Caco-2 (cell line): ENCODE measurements around the gene SPATA16. TPM values are rescaled to one million over a fixed set of nuclear protein-coding genes. Genes with fewer than 3 reads are reported as not detected.
A peak's percentile ranks its signal among the peaks of the same experiment; 100 is the strongest.

Source experiments
- BruUV-seq: library from RNA; stranded (reverse); fragments of 400-500 nt; replicated peaks from 2 replicates; lab custom pipeline; 2021; lab: Mats Ljungman, UMichigan
- CTCF ChIA-PET: fragments of 300-600 bp; sonication (Branson Sonifier 250); formaldehyde crosslinking; loops from one replicate; lab custom pipeline; 2022; ENCODE audit warnings: antibody characterized with exemption; lab: Charles Lee
- POLR2A ChIA-PET: fragments of 300-600 bp; sonication (Branson Sonifier 250); formaldehyde crosslinking; loops from one replicate; lab custom pipeline; 2022; ENCODE audit warnings: antibody characterized with exemption; lab: Charles Lee
- DNase-seq, 2 experiments: peaks; one replicate each; pipeline versions ENCODE4 v3.0.0 to v3.0.0-alpha.2; 2020 to 2022
- H3K27me3 ChIP-seq: replicated peaks from 2 replicates; pipeline ENCODE4 v1.6.0; 2011; ENCODE audit warnings: low read length; ENCODE audit not compliant: control insufficient read depth, insufficient read depth
- H3K36me3 ChIP-seq: 2 replicates; pipeline ENCODE4 v1.5.1; 2011; ENCODE audit warnings: low read length; ENCODE audit not compliant: control insufficient read depth, insufficient read depth
- H3K4me1 ChIP-seq: fragments of 250-450 bp; sonication (Bioruptor Pico); 2 replicates; pipeline ENCODE4 v1.5.1; 2020; ENCODE audit warnings: mild to moderate bottlenecking
- H3K4me3 ChIP-seq: 2 replicates; pipeline ENCODE4 v1.5.1; 2011; ENCODE audit warnings: low read depth, mild to moderate bottlenecking, control low read depth, low read length
- H3K9me3 ChIP-seq: fragments of 250-450 bp; sonication (Bioruptor Pico); 2 replicates; pipeline ENCODE4 v1.5.1; 2020; ENCODE audit warnings: mild to moderate bottlenecking, moderate library complexity
- H3K27ac Mint-ChIP-seq: one replicate; pipeline ENCODE4 v1.8.0; 2022; ENCODE audit warnings: mixed read lengths; ENCODE audit not compliant: unreplicated experiment
- H3K27me3 Mint-ChIP-seq: one replicate; pipeline ENCODE4 v1.8.0; 2022; ENCODE audit warnings: mixed read lengths; ENCODE audit not compliant: insufficient read depth, unreplicated experiment
- H3K36me3 Mint-ChIP-seq: one replicate; pipeline ENCODE4 v1.8.0; 2022; ENCODE audit warnings: mild to moderate bottlenecking, mixed read lengths; ENCODE audit not compliant: insufficient read depth, unreplicated experiment
- H3K4me1 Mint-ChIP-seq: one replicate; pipeline ENCODE4 v1.8.0; 2022; ENCODE audit warnings: low read depth, mixed read lengths; ENCODE audit not compliant: unreplicated experiment
- H3K4me3 Mint-ChIP-seq: one replicate; pipeline ENCODE4 v1.8.0; 2022; ENCODE audit warnings: mild to moderate bottlenecking, moderate library complexity, mixed read lengths; ENCODE audit not compliant: unreplicated experiment
- H3K9me3 Mint-ChIP-seq: one replicate; pipeline ENCODE4 v1.8.0; 2022; ENCODE audit warnings: mixed read lengths; ENCODE audit not compliant: unreplicated experiment
- intact Hi-C: fragments of 100-400 bp; cut with micrococcal nuclease; formaldehyde crosslinking; loops from one replicate; pipeline ENCODE4 v1.10.0; 2022; ENCODE audit not compliant: unreplicated experiment
- total RNA-seq: library from RNA; stranded (reverse); gene quantifications from 2 replicates; pipeline ENCODE4 v1.2.3, GENCODE V29; 2022
- TF ChIP-seq, protein P1 (sequence below), 2 experiments: fragments of 200-600 bp in 1 of 2; IDR thresholded peaks; 1 replicate in 1 of 2; 2 replicates in 1 of 2; pipeline versions ENCODE4 v1.5.1 to v1.8.0; 2011 to 2022; ENCODE audit warnings: antibody characterized with exemption in 1 of 2, control low read depth in 1 of 2, inconsistent platforms in 1 of 2, low read depth in 1 of 2, low read length in 1 of 2, mild to moderate bottlenecking in 1 of 2, moderate library complexity in 1 of 2; ENCODE audit not compliant: insufficient read depth in 1 of 2, severe bottlenecking in 1 of 2, unreplicated experiment in 1 of 2

SPATA16 gene
- total RNA-seq, 1 experiment from 2014 or later, result not detected

GRCh38 chr3:172991424-172991996, 149.5 kb downstream of the SPATA16 start:
- CTCF ChIA-PET, result no interaction called here

DNA sequence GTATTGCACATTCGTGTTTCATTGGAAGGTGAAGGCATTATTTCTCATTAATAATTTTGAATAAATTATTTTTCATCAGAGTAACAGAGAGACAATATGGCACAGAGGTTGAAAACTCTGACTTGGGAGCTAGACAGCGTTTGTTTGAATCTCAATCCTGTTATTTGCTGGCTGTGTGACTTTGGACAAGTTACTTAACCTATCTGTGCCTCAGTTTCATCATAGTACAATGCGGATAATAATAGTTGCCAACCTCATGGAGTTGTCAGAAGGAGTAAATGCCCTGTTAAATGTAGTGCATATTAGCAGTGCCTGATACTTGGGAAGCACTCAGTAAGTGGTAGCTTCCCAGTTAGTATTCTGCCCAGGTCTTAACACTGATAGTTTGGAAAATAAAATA, 151.7 kb downstream of the SPATA16 start:
- BruUV-seq, result no TSS peak
- CTCF ChIA-PET, result no interaction called here
- intact Hi-C loops, result loop anchor here (5.0 to 10.0 kb wide), 4 partner anchors 155 to 575 kb away; no protein-coding TSS in a partner anchor

More at GRCh38 chr3:172991424-172991996, 149.5 kb downstream of the SPATA16 start:
- Histone ChIP-seq H3K27me3 (no peaks in the 10 kb centered on the region), H3K4me1 (no peaks in the 10 kb centered on the region), H3K36me3 (no peaks in the 10 kb centered on the region), H3K9me3 (no peaks in the 10 kb centered on the region), H3K4me3 (no peak overlapping the region)
- TF ChIP-seq, protein P1, sequence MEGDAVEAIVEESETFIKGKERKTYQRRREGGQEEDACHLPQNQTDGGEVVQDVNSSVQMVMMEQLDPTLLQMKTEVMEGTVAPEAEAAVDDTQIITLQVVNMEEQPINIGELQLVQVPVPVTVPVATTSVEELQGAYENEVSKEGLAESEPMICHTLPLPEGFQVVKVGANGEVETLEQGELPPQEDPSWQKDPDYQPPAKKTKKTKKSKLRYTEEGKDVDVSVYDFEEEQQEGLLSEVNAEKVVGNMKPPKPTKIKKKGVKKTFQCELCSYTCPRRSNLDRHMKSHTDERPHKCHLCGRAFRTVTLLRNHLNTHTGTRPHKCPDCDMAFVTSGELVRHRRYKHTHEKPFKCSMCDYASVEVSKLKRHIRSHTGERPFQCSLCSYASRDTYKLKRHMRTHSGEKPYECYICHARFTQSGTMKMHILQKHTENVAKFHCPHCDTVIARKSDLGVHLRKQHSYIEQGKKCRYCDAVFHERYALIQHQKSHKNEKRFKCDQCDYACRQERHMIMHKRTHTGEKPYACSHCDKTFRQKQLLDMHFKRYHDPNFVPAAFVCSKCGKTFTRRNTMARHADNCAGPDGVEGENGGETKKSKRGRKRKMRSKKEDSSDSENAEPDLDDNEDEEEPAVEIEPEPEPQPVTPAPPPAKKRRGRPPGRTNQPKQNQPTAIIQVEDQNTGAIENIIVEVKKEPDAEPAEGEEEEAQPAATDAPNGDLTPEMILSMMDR (IDR thresholded peaks at IDR 0.05; ENCODE audit: insufficient read depth in 1 of 2, low read depth in 1 of 2, low read length in 1 of 2, severe bottlenecking in 1 of 2, unreplicated experiment in 1 of 2), result no peak
- DNase-seq, result no peak
- Mint-ChIP-seq H3K4me3 (no peak overlapping the region), H3K9me3 (no peaks in the 10 kb centered on the region), H3K27me3 (peaks cover 3% of the 10 kb centered on the region), H3K36me3 (no peaks in the 10 kb centered on the region), H3K27ac (no peak overlapping the region), H3K4me1 (no peaks in the 10 kb centered on the region)
- intact Hi-C loops, result no loop called here
- POLR2A ChIA-PET, result no interaction called here
- BruUV-seq, result no TSS peak

DNA sequence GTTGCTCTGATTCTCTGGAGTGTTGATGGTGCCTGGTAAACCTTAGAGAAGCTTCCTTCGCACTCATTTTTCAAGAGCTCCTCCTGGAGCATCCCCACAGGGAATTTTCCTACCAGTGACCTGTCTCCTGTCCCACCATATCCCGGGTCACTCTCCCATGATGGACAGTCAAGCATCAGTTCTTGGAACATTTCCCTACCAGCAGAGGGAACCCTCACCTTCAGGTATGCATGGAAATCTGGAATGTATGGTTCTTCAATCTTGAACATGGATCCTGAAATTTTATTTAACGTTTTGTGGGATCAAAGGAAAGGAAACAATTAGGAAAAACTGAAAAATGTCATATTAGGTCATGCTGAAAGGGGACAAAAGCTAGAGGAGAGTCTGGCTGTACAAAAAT, 153.8 kb downstream of the SPATA16 start:
- Mint-ChIP-seq H3K27ac (no peak overlapping the region), H3K9me3 (no peaks in the 10 kb centered on the region), H3K4me1 (no peaks in the 10 kb centered on the region), H3K27me3 (no peaks in the 10 kb centered on the region), H3K4me3 (no peak overlapping the region), H3K36me3 (no peaks in the 10 kb centered on the region)
- DNase-seq, result peak in 1 of 2 experiments; percentile 46
- H3K27me3 ChIP-seq, result no peaks in the 10 kb centered on the region
- H3K36me3 ChIP-seq, result no peaks in the 10 kb centered on the region
- TF ChIP-seq, protein P1 (IDR thresholded peaks at IDR 0.05; ENCODE audit: insufficient read depth in 1 of 2, low read depth in 1 of 2, low read length in 1 of 2, severe bottlenecking in 1 of 2, unreplicated experiment in 1 of 2), result peak; percentile 45 to 73
- BruUV-seq, result no TSS peak
- ChIA-PET CTCF (no interaction called here), POLR2A (no interaction called here)
- H3K4me1 ChIP-seq, result no peaks in the 10 kb centered on the region
- no peaks in the 10 kb centered on the region for H3K9me3 ChIP-seq
- intact Hi-C loops, result loop anchor here (1.0 to 10.0 kb wide), 5 partner anchors 58 to 578 kb away; no protein-coding TSS in a partner anchor
- H3K4me3 ChIP-seq, result no peak overlapping the region

More for the DNA sequence above, 151.7 kb downstream of the SPATA16 start:
- POLR2A ChIA-PET, result no interaction called here
- H3K4me1 Mint-ChIP-seq, result no peaks in the 10 kb centered on the region
- H3K9me3 ChIP-seq, result no peaks in the 10 kb centered on the region
- no peaks in the 10 kb centered on the region for H3K27me3 ChIP-seq
- no peaks in the 10 kb centered on the region for H3K27me3 Mint-ChIP-seq
- no peaks in the 10 kb centered on the region for H3K4me1 ChIP-seq
- no peaks in the 10 kb centered on the region for H3K36me3 Mint-ChIP-seq
- H3K9me3 Mint-ChIP-seq, result no peaks in the 10 kb centered on the region
- TF ChIP-seq, protein P1 (IDR thresholded peaks at IDR 0.05; ENCODE audit: insufficient read depth in 1 of 2, low read depth in 1 of 2, low read length in 1 of 2, severe bottlenecking in 1 of 2, unreplicated experiment in 1 of 2), result no peak
- no peak overlapping the region for H3K4me3 ChIP-seq
- DNase-seq, result no peak
- H3K36me3 ChIP-seq, result no peaks in the 10 kb centered on the region
- no peak overlapping the region for H3K27ac Mint-ChIP-seq
- H3K4me3 Mint-ChIP-seq, result no peak overlapping the region
